ENCODE results near the gene KCNJ4.

KCNJ4 gene

DNA sequence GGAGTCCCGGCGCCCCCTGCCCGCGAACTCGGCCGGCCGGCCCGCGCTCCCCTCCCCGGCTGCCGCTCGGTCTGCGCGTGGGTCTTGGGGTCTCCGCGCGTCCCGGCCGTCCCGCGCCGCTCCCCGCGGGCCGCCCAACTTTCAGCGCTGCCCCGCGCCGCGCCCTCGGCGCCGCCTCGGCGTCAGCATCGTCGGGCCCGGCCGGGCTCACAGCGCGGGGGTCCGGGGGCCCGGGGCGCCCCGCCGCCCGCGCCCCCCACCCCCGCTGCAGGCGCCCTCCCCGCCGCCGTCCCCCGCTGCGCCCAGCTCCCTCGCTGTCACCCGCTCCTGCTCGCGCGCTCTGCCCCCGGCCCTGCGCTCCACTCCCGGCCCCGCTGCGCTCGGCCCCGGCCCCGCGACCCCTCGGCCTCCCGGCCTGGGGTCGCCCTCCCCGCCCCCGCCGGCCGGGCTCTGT is at the start of gene KCNJ4:
Gene KCNJ4, minus strand, starts transcription at position 124 of the 454 bp plus-strand sequence. CDS start 27,067 bp downstream, outside the sequence.
- DNase-seq (ENCODE audit: low spot score) (no peak), FAIRE-seq (no peak)

DNA sequence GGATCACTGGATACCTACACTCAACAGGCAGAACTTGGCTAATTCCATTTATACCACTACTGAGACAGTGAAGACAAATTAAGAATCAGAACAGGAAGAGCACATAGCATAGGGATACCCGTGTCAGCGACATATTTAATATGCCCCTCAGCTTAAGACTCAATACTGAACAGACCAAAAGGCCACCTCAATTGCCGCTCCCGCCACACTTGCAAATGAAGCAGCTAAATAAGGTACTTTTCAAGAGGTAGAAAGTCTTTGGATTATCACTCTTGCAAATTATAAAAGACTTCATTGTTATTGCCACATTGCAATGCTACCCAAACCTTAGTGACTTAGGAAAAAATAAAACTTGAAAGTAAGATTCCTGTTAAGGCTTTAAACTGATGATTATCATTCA is 48.0 kb upstream of the KCNJ4 start:
- FAIRE-seq = no peak

DNA sequence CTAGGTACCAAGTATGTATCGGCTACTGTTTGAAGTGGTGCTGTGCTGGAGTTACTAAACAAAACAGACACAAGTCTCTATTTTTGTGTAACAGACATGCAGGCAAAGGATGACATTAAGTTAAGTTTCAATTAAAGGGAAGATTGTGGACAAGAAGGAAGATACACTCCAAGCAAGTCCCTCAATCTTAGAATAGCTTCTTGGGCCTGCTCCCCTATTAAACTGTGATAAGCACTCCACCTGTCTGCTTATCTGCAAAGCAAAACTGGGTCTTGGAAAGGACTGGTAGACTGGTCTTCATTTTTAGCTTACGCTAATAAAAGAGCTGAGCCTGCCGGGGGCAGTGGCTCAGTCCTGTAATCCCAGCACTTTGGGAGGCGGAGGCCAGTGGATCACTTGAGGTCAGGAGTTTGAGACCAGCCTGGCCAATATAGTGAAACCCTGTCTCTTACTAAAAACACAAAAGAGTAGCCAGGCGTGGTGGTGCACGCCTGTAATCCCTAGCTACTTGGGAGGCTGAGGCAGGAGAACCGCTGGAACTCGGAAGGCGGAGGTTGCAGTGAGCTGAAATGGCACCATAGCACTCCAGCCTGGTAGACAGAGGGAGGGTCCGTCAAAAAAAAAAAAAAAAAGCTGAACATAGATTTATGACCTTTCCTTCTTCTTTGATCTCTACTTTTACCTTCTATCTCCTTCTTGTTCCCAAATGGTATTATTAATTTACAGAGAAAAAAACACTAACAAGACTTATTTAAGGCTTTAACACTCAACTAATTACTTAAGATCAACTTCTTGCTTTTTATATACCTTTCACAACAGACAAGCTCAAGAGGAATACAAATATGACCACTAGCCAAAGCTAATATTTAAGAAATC is 47.0 kb upstream of the KCNJ4 start:
- DNase-seq (ENCODE audit: low spot score) (no peak), FAIRE-seq (no peak)

More for the DNA sequence above, 48.0 kb upstream of the KCNJ4 start:
- no peak for DNase-seq (ENCODE audit: low spot score)

DNA sequence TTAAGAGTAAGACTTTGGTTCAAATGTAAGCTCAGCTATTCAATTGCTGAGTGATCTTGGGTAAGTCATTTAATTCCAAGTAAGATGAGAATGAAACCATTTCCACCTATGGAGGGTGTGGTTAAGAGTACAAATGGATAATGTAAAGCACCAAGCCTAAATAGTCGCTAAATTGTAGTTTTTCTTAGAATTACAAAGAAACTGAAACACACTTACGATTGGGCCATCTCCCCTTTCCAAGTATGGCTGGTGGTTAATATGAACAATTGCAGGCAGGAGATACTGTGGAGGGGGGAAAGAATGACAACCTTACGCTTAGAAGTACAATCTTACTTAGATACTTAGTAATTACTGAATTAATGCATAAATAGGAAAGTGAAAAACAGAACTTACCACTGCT is 42.9 kb upstream of the KCNJ4 start:
- DNase-seq (ENCODE audit: low spot score) = no peak

DNA sequence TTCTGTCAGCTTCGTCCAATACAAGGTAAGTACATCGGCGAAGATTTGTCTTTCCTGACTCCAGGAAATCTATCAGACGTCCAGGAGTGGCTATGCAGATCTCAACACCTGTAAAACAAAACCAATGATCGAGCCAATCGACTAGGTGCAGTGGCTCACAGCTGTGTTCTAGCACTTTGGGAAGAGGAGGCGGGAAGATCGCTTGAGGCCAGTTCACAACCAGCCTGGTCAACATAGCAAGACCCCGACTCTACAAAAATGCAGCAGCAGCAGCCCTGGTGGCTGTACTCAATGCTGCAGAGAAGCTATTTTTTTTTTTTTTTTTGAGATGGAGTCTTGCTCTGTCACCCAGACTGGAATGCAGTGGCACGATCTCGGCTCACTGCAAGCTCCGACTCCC is 39.9 kb upstream of the KCNJ4 start:
- DNase-seq (ENCODE audit: low spot score) = no peak
- no peak for FAIRE-seq

More for the DNA sequence above, 42.9 kb upstream of the KCNJ4 start:
- FAIRE-seq = no peak

DNA sequence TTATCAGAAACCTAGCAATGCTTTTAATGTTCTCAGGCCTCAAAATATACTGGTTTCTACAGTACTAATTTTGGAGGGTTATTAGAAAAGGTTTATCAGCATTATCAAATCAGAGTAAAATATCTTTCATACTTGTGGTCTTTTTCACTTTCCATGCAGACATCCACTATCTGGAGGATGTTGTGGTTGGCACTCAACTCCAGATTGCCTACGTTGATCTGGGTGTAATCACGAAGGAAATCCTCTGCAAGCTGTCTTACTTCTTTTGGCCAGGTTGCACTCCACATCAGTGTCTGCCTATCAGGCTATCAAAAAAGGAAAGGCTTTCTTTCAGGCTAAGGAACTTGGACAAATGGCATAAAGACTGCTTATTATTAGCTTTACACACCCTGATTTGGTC is 39.5 kb upstream of the KCNJ4 start:
- no peak for DNase-seq (ENCODE audit: low spot score)
- FAIRE-seq = no peak

DNA sequence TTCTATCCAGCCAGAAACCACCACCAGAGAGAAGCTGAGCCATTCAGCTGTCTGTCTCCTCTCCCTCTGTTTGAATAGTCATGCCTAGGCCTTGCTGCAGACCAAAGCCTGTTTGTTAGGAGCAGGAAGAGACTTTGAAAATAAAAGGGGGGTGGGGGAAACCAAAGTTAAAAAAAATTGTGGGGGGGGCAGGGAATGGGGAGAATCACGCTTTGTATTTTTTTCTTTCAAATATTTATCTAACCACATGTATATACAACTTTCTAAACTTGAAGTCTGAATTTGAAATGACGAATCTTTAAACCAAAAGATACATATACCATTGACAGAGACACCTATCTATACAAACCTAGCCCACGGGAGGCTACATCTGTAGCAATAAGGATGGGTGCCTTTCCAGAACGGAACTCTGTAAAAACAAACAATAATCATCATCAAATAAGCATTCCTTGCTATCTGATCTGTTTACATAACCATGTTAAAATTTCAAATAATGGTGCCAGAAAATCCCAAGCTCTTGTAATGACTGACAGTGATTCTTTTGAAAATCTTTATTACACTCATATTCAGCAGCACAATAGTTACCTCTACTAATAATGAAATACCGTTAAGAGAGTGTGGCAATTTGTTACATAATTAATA is 36.8 kb upstream of the KCNJ4 start:
- no peak for DNase-seq (ENCODE audit: low spot score)
- FAIRE-seq = no peak

DNA sequence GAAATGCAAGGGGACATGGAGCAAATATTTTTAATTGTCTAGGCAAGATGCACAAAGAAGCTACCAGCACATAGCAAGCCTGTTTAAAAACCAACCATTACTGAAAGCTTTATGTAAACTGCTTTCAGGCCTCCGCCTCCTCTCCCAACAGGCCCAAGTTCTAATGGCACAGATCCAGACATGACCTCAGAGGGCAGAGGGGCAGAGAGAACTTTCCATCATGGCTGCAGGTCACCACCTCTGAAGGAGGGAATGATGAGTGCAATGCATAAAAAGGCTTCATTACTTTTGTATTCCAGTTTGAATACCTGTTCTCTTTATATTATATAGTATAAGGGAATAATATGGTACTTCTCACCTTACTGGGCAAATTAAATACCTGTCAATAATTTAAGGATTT is 35.9 kb upstream of the KCNJ4 start:
- no peak for DNase-seq (ENCODE audit: low spot score)

DNA sequence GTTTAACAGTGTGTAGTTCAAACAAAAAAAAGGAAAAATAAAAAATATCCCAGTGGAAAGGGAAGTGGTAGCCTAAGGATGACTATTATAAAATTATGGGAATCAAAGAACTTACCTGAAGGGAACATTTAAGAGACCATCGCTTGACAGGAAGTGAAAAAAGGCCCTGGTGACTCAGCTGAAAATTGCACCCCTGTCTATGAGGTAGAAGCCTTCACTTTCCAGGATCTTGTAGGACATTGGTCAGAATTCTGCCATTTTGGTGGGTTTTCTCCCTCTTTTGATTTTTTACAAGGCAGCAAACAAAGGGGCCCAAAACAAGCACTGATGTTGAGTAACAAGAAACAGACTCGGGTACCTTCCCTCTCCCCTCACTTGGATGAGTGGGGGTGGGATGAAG is 35.5 kb upstream of the KCNJ4 start:
- no peak for FAIRE-seq

More for the DNA sequence above, 35.9 kb upstream of the KCNJ4 start:
- FAIRE-seq = no peak

DNA sequence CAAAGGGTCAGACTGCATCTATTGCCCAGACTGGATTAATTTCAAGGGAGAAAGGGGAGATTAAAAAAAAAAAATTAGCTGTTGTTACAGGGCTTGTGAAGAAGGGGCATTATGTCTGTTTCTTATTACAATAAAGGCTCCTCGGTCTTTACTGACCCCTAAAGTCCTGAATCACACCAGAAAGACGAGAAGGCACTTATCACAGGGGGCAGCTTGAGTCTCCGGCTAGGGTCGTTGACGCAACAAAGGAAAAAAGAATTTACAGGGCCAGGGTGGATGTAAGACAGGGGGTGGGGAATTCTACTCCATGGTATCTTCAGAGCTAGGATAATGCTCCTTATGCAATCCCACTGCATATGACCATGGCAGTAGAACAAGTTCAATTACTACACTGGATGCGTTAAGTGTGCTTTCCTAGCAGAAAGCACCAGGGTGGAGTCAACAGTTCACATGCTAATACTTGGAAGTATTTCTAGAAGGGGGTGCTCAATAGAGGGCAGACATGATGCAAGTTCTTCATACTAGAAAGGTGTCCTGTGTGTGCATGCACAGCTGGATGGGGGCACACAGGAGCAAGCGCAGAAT is 34.7 kb upstream of the KCNJ4 start:
- FAIRE-seq = no peak

More for the DNA sequence above, 35.5 kb upstream of the KCNJ4 start:
- no peak for DNase-seq (ENCODE audit: low spot score)

DNA sequence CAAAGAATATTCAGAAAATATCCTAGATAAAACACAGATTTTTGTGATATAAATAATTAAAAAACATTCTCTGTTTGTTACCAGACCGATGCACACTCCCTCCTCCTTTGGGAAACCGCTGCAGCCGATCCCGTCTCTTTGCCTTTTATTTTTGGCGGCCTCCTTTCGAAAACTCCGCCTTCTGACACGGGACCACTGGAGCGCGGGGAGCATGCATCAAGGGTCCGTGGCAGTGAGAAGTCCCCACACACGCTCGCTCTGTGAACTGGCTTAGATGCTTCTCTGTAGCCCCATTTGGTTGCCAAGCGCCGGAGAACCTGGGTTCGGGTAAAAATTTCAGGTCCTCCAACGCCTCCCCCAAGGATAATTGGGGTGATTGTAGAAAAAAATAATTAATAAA is 34.1 kb upstream of the KCNJ4 start:
- no peak for FAIRE-seq
- DNase-seq (ENCODE audit: low spot score) = no peak

More for the DNA sequence above, 34.7 kb upstream of the KCNJ4 start:
- DNase-seq (ENCODE audit: low spot score) = no peak

DNA sequence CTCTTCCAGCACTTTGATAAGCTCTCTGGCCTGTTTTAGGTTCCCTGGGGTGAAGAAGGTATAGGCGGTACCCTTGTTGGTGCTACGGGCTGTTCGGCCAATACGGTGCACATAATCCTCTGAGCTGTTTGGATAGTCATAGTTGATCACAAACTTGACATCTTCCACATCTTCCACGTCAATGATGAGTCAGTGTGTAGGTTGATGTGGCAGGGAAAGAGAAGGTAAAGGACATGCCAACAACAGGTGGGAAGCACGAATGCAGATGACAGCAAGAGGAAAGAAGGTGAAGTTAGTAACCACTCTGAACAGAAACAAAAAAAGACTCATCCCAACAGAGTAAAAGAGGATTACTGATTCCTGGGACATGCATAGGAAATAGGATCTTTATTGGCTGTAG is 32.9 kb upstream of the KCNJ4 start:
- FAIRE-seq (no peak), DNase-seq (ENCODE audit: low spot score) (no peak)

DNA sequence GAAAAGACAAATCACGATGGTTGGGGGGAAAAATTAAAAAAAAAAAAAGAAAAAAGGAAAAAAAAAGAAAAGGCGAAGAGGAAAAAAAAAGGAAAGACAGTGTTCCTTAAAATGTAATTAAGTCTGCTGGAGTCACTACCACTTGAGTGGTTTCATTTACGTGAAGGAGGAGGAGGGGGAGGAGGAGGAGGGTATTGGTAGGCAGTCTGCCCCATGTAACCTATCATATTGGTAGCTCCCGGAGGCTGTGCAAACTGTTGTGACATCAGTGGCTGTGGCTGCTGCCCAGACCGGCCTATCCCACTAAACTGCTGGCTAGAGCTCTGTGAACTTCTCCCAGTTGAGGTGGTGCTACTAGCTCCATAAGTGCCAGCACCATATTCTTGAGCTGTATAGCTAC is 30.8 kb upstream of the KCNJ4 start:
- FAIRE-seq (no peak), DNase-seq (ENCODE audit: low spot score) (no peak)

DNA sequence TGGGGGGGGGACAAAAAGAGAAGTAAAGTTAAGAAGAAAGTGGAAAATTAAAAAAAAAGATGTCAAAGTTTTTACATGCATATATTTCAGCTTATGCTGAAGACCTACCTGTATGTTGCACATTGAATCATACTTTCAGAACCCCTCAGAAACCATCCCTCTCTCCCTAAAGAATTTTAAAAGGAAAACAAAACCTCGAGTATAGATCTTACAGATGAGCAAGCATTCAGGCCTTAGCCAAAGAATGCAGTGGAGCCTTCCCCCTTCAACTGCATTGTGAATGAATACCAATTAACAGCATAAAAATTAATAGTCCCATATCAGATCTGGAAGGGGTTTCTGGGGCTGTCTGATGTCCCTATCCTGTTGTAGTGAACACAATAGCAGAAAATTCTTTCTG is 29.2 kb upstream of the KCNJ4 start:
- FAIRE-seq = no peak
- DNase-seq (ENCODE audit: low spot score) = no peak

DNA sequence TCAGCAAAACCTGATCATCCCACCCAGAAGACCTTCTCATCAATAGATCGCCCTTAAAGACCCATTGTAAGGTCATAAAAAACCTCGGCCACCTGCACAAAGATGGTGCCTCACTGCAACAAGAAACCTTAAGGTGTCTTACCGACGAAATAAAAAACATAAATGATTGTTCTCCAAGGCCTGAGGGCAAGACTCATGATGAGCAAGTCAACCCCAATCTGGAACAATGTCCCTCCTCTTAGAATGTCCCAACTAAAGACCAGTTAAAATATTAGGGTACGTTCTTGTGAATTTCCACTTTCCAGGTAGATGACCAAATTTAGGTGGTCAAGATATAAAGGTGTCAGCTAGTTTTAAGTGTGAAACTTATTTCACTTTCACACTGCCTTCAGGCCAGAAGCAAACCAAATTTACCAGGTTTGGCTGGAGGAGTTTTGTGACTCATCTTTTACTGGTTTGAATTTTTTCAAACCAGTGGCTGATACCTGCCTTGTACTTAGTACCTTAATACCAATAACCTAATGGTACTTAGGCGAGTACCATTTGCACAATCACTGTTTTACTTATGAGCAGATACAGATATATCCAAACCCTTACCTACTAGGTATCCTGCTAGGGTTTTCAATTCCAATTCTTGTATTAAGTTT is 27.8 kb upstream of the KCNJ4 start:
- FAIRE-seq (no peak), DNase-seq (ENCODE audit: low spot score) (no peak)

DNA sequence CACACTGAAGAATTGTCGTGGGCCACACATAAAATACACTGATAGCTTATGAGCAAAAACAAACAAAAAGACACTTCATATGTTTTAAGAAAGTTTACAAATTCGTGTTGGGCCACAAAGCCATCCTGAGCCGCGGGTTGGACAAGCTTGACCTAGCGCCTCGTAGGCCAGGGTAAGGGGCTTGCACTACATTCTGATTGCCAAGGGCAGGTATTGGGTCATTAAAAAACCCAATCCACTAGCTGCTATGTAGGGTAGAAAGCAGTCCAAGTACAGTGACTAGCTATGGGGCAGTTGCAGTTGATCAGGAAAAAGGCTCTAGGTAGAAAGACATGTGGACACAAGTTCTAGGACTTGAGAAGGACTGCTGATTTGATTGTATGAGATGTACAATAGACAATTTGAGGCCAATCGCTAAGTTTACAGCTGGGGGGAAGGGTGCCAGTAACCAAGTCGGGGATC is 26.9 kb upstream of the KCNJ4 start:
- DNase-seq (ENCODE audit: low spot score) (no peak), FAIRE-seq (no peak)

DNA sequence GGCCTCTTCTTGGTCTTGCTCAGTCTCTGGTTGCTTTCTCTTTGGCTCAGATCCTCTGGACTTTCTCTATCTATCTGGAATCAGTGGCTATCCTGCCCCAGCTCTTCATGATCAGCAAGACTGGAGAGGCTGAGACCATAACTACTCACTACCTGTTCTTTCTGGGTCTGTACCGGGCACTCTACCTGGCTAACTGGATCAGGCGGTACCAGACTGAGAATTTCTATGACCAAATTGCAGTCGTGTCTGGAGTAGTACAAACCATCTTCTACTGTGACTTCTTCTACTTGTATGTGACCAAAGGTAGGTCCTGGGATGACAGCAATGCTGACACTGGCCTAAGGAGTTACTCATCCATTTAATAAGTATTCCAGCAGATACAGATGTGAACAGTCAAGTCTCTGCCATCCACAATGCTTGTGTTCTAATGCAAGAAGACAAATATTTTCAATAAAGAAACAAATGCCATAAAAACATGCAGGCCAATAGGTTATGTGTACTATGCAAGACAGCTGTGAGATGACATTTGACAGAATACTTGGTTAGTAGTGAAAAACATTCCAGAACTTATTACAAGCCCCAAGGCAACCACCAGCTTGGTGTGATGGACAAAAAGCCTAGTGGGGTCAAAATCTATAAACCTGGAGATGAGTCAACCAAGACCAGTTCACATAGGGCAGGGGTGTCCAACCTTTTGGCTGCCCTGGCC is 26.3 kb upstream of the KCNJ4 start:
- FAIRE-seq = no peak
- no peak for DNase-seq (ENCODE audit: low spot score)

DNA sequence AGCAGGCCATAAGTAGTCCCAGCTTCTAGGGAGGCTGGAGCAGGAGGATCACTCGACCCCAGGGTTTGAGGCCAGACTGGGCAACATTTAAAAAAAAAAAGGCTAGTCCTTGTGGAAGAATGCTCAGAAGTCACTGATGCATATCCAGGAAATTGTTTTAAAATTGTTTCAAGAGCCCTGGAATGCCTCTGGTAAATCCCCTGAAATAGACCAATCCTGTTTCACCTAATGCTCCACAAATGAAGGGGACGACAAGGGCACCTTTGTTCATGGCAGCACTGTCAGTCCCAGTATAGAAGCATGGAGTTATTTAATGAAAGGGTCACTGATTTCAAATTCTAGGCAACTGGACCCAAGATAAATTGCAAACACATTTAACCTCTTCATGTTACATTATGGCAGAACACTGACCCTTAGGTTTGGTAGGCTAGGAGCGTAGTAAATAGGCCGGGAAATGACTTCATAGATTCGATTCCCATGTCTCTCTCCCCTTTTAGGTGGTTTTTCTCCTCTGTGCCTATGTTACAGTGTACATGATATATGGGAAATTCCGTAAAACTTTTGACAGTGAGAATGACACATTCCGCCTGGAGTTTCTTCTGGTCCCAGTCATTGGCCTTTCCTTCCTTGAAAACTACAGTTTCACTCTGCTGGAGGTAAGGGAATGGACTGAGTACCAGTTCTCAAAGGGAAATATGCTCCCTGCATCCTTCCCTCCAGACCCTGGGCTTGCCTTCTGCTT is 24.3 kb upstream of the KCNJ4 start:
- DNase-seq (ENCODE audit: low spot score) (peak; percentile 59), FAIRE-seq (peak; percentile 75)

DNA sequence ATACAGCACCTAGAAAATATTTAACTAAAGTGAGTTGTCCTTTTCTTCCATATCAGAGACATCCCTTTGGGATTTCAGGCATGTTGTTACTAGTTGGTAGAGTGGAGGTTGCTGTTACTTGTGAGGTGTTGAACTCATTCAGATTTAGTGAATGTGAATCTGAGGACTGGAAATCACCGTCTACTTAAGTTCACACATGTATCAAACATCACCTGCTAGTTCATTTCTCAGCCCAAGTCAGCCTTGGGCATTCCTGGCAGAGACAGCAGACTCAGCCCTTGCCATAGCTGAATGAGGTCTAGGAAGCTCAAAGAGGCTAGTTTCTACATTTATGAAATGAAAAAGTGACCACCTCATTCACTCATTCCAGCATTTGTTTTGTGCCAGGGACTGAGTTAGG is 22.6 kb upstream of the KCNJ4 start:
- no peak for FAIRE-seq

DNA sequence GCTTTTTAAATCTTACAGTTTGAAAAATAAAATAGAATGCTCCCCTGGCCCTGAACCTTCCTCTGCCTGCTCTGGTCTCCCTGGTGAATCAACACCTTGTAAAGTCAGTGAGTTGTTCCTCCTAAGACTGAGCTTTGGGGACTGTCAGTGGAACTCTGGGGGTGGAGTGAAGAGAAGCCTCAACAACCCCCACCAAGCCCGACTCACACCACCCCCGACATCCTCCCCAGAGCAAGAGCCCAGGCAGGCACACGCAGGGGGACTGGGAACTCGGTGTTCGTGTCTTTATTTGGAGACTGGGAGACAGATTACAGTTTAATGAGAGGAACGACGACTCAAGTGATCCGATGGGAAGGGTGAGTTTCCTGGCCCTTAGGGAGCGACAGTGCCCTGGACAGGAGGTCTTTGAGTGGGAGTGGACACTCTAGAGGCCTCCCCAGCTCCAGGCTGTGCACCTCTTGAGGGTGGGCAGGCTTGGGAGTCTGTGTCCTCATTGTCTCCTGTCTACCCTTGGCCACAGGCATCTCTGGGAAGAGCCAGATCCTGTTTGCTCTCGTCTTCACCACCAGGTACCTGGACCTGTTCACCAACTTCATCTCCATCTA is 19.1 kb upstream of the KCNJ4 start:
- FAIRE-seq (no peak), DNase-seq (ENCODE audit: low spot score) (no peak)

More for the DNA sequence above, 22.6 kb upstream of the KCNJ4 start:
- no peak for DNase-seq (ENCODE audit: low spot score)

Measured in RCC 7860 (cell line).